ENCODE results near the gene ZNF697. TPM values are rescaled to one million over a fixed set of nuclear protein-coding genes. Genes with fewer than 3 reads are reported as not detected.

ZNF697 gene
- total RNA-seq, 1 experiment from 2014 or later, result not detected

DNA sequence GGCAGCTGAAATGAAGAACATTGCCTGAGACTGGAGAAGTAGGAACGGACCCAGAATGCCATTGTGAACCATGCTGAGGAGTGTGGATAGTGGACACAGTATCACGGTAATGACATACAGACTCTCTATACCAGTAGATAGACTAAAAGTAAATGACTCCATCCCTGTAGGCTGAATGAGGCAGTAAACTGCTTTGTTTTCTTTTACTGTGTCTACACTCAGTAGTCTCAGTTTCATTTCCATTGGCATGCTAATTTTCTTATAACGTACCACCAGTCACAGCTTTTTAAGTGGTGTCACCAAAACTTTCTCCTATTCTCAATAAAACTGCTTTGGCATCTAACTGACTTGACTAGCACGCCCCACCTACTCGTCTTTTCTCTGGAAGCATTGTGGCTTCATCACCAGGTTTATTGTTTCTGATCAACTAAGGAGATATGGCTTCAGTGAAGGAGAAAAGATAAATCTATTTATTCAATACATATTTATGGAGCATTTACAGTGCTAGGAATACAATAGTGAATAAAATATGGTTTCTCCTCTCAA lies 8.4 kb upstream of the ZNF697 start:
- Histone ChIP-seq H3K4me3 (ENCODE audit: low read length) (no peak overlapping the region), H3K9me2 (replicated peaks; ENCODE audit: insufficient read depth, low read length) (no peaks in the 10 kb centered on the region), H3K36me3 (ENCODE audit: insufficient read depth, low read length) (no peaks in the 10 kb centered on the region), H3K4me1 (ENCODE audit: low read length) (no peaks in the 10 kb centered on the region), H3K27me3 (ENCODE audit: low read length) (no peaks in the 10 kb centered on the region), H3K9me3 (ENCODE audit: low read length) (no peaks in the 10 kb centered on the region), H2AFZ (ENCODE audit: low read length) (no peak overlapping the region), H3K27ac (ENCODE audit: low read length) (no peak overlapping the region), H3K4me2 (ENCODE audit: low read depth, low read length, poor library complexity, severe bottlenecking) (no peak overlapping the region), H3K79me2 (ENCODE audit: low read length) (no peaks in the 10 kb centered on the region), H3K9ac (ENCODE audit: low read length) (no peak overlapping the region), H4K20me1 (ENCODE audit: insufficient read depth, low read depth, low read length) (no peaks in the 10 kb centered on the region)
- DNase-seq, result no peak

DNA sequence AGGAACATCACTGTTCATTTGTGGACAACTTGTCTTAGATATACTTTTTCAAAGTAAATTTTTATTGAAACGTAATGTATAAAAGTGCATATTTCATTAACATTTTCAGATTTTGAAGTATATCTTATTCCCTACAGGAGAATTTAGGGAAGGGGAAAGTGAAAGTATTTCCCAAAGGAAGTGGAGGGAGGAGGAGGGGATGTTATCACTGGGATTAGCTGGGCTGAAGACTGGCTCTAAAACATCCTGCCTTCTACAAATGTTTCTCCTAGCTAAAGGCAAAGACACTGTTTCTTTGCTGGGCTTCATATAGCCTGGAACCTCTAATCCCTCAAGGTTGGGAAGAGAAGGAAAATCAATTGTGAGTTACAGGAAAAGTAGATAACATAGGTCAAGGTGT lies 7.1 kb upstream of the ZNF697 start:
- Histone ChIP-seq H3K36me3 (ENCODE audit: insufficient read depth, low read length) (no peaks in the 10 kb centered on the region), H3K27ac (ENCODE audit: low read length) (no peak overlapping the region), H3K9ac (ENCODE audit: low read length) (no peak overlapping the region), H2AFZ (ENCODE audit: low read length) (no peak overlapping the region), H3K9me2 (replicated peaks; ENCODE audit: insufficient read depth, low read length) (no peaks in the 10 kb centered on the region), H3K4me3 (ENCODE audit: low read length) (no peak overlapping the region), H3K79me2 (ENCODE audit: low read length) (no peaks in the 10 kb centered on the region), H3K4me2 (ENCODE audit: low read depth, low read length, poor library complexity, severe bottlenecking) (no peak overlapping the region), H3K27me3 (ENCODE audit: low read length) (no peaks in the 10 kb centered on the region), H4K20me1 (ENCODE audit: insufficient read depth, low read depth, low read length) (no peaks in the 10 kb centered on the region), H3K4me1 (ENCODE audit: low read length) (no peaks in the 10 kb centered on the region), H3K9me3 (ENCODE audit: low read length) (no peaks in the 10 kb centered on the region)
- no peak for DNase-seq

DNA sequence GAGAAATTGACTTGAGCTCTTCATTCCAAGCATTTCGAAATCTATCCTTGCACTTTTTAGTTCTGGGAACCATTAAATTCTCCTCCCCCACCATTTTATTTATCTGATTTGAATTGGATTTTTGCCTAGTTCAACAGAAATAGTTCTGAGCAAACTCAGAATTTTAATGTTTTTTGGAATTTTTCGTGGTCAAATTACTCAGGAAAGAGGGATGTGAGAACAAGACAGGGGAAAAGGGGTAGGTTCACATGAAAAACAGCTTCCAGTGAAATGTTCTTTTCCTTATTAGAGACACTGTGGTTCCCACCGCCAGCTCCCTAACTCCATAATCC lies 5.7 kb upstream of the ZNF697 start:
- Histone ChIP-seq H3K4me1 (ENCODE audit: low read length) (no peaks in the 10 kb centered on the region), H3K27ac (ENCODE audit: low read length) (no peak overlapping the region), H3K9me2 (replicated peaks; ENCODE audit: insufficient read depth, low read length) (no peaks in the 10 kb centered on the region), H2AFZ (ENCODE audit: low read length) (no peak overlapping the region), H3K27me3 (ENCODE audit: low read length) (no peaks in the 10 kb centered on the region), H3K9me3 (ENCODE audit: low read length) (no peaks in the 10 kb centered on the region), H3K9ac (ENCODE audit: low read length) (no peak overlapping the region), H3K4me3 (ENCODE audit: low read length) (no peak overlapping the region), H3K79me2 (ENCODE audit: low read length) (no peaks in the 10 kb centered on the region), H3K4me2 (ENCODE audit: low read depth, low read length, poor library complexity, severe bottlenecking) (no peak overlapping the region), H4K20me1 (ENCODE audit: insufficient read depth, low read depth, low read length) (no peaks in the 10 kb centered on the region), H3K36me3 (ENCODE audit: insufficient read depth, low read length) (no peaks in the 10 kb centered on the region)
- no peak for DNase-seq

DNA sequence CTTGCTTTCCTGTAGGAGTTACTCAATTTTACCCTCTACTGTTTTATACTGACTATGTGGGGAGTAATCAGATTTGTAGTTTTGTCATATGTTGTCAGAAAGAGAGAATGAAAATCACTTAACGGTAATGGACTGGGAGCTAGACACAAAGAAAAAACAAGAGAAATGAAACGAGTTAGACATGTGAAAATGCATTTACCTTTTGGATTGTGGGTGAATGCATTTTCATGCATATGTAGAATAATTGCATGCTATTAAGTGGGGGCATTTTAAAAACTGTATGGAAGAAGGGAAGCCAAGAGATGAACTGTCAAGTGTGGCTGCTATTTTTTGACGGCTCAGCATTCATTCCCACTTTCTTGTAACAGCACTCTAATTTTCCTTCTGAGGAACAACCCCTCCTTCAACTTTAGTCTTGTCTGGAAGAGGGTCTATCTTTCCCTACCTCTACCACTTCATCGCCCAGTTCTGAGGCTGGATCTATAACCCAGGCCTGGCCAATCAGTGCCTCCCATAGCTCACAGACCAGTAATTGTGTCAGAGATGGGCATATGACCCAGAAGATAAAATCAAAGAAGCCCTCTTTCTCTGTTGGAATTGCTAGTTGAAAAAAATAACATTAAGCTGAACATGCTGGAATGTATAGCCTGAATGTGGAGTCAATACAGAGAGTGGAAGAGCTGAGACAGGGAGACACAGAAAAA lies 5.2 kb upstream of the ZNF697 start:
- H3K27me3 ChIP-seq (ENCODE audit: low read length), result no peaks in the 10 kb centered on the region
- DNase-seq, result no peak
- H3K27ac ChIP-seq (ENCODE audit: low read length), result no peak overlapping the region
- no peak overlapping the region for H3K9ac ChIP-seq (ENCODE audit: low read length)
- H3K79me2 ChIP-seq (ENCODE audit: low read length), result no peaks in the 10 kb centered on the region
- no peaks in the 10 kb centered on the region for H3K9me3 ChIP-seq (ENCODE audit: low read length)
- H3K9me2 ChIP-seq (replicated peaks; ENCODE audit: insufficient read depth, low read length), result no peaks in the 10 kb centered on the region
- H3K36me3 ChIP-seq (ENCODE audit: insufficient read depth, low read length), result no peaks in the 10 kb centered on the region
- no peaks in the 10 kb centered on the region for H3K4me1 ChIP-seq (ENCODE audit: low read length)
- no peak overlapping the region for H2AFZ ChIP-seq (ENCODE audit: low read length)
- no peak overlapping the region for H3K4me3 ChIP-seq (ENCODE audit: low read length)
- no peaks in the 10 kb centered on the region for H4K20me1 ChIP-seq (ENCODE audit: insufficient read depth, low read depth, low read length)
- H3K4me2 ChIP-seq (ENCODE audit: low read depth, low read length, poor library complexity, severe bottlenecking), result no peak overlapping the region

DNA sequence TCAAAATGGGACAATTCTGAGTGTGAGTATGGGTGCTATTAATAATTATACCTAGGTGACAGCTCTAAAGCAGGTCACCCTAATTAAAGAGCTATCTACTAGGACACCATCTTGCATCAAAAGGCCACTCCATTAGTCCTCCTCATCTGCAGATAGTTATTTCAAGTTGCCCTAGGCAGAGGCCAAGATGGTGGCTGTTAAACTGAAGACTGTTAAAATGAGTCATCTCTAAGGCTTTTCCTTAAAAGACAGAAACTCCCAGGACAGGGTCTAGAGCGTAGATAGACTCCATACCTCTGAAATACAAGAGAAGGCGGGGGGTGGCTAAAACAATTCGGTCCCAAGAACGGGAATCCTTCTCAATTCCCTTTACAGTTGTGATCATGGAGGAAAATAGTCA lies 4.5 kb upstream of the ZNF697 start:
- H3K9me3 ChIP-seq (ENCODE audit: low read length), result no peaks in the 10 kb centered on the region
- no peaks in the 10 kb centered on the region for H3K36me3 ChIP-seq (ENCODE audit: insufficient read depth, low read length)
- no peaks in the 10 kb centered on the region for H3K4me1 ChIP-seq (ENCODE audit: low read length)
- DNase-seq, result no peak
- no peaks in the 10 kb centered on the region for H3K27me3 ChIP-seq (ENCODE audit: low read length)
- H2AFZ ChIP-seq (ENCODE audit: low read length), result no peak overlapping the region
- no peak overlapping the region for H3K27ac ChIP-seq (ENCODE audit: low read length)
- no peak overlapping the region for H3K4me2 ChIP-seq (ENCODE audit: low read depth, low read length, poor library complexity, severe bottlenecking)
- H3K9ac ChIP-seq (ENCODE audit: low read length), result no peak overlapping the region
- no peaks in the 10 kb centered on the region for H3K9me2 ChIP-seq (replicated peaks; ENCODE audit: insufficient read depth, low read length)
- H4K20me1 ChIP-seq (ENCODE audit: insufficient read depth, low read depth, low read length), result no peaks in the 10 kb centered on the region
- no peak overlapping the region for H3K4me3 ChIP-seq (ENCODE audit: low read length)
- H3K79me2 ChIP-seq (ENCODE audit: low read length), result no peaks in the 10 kb centered on the region

DNA sequence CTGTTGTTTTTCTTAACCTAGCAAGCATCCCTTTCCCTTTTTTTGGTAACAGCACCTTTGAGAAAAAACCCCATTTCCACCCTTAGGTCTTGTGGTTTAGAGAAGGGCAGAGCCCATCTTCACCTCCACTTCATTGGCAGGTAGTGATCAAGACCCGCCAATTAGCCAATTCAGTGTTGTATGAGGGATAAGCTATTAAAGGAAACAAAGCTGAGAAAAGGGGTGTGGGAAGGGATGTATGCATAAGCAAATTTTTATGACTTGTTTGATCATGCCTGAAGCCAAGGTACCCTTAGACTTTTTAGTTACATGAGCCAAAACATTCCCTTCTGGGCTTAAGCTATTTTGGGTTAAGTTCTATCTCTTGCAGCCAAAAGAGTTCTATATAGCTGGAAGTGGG lies 3.6 kb upstream of the ZNF697 start:
- Histone ChIP-seq H4K20me1 (ENCODE audit: insufficient read depth, low read depth, low read length) (no peaks in the 10 kb centered on the region), H3K4me1 (ENCODE audit: low read length) (no peaks in the 10 kb centered on the region), H3K79me2 (ENCODE audit: low read length) (no peaks in the 10 kb centered on the region), H3K9me2 (replicated peaks; ENCODE audit: insufficient read depth, low read length) (no peaks in the 10 kb centered on the region), H3K27ac (ENCODE audit: low read length) (no peak overlapping the region), H3K9me3 (ENCODE audit: low read length) (no peaks in the 10 kb centered on the region), H3K9ac (ENCODE audit: low read length) (no peak overlapping the region), H3K4me2 (ENCODE audit: low read depth, low read length, poor library complexity, severe bottlenecking) (no peak overlapping the region), H3K27me3 (ENCODE audit: low read length) (no peaks in the 10 kb centered on the region), H2AFZ (ENCODE audit: low read length) (no peak overlapping the region), H3K36me3 (ENCODE audit: insufficient read depth, low read length) (no peaks in the 10 kb centered on the region), H3K4me3 (ENCODE audit: low read length) (no peak overlapping the region)
- DNase-seq, result no peak

DNA sequence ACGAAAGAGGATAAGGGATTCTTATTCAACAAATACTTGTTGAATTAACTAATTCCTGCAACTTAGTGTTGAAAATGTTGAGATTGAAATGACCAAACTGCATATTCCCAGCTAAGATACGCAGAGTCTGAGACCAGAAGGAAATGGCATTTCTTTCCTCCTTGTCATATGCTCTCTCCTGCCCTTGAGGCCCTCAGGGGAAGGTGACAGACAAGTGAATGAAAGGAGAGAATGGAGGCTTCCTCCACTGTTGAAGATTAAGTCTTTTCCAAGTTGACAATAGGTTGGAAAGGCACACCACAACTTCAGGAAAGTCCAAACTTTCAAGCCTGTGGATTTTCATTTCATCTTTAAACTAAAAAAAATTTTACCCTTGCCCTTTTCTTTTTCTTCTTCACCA lies 3.1 kb upstream of the ZNF697 start:
- Histone ChIP-seq H4K20me1 (ENCODE audit: insufficient read depth, low read depth, low read length) (no peaks in the 10 kb centered on the region), H3K27ac (ENCODE audit: low read length) (no peak overlapping the region), H3K4me2 (ENCODE audit: low read depth, low read length, poor library complexity, severe bottlenecking) (no peak overlapping the region), H3K79me2 (ENCODE audit: low read length) (no peaks in the 10 kb centered on the region), H3K9ac (ENCODE audit: low read length) (no peak overlapping the region), H3K4me1 (ENCODE audit: low read length) (no peaks in the 10 kb centered on the region), H3K36me3 (ENCODE audit: insufficient read depth, low read length) (no peaks in the 10 kb centered on the region), H3K9me2 (replicated peaks; ENCODE audit: insufficient read depth, low read length) (no peaks in the 10 kb centered on the region), H3K27me3 (ENCODE audit: low read length) (no peaks in the 10 kb centered on the region), H3K4me3 (ENCODE audit: low read length) (no peak overlapping the region), H3K9me3 (ENCODE audit: low read length) (no peaks in the 10 kb centered on the region), H2AFZ (ENCODE audit: low read length) (no peak overlapping the region)
- DNase-seq, result no peak

DNA sequence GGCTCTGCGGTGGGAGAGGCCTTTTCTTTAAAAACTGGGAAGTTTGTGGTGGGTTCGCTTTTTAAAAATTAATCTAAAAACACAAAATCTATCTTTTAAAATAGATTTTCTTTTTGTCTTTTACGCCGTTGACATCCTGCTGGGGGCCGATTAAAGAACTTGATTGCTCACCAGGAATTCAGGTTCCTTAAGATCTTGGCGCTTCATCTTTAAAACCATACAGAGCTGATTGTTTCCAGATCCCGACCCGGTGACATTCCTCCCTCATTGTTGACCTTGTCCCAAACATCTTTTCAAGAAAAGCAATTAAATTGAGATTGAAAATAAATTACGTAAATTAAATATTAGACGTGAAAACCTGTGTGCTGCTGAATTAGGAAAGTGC lies 546 bp upstream of the ZNF697 start:
- no peak overlapping the region for H2AFZ ChIP-seq (ENCODE audit: low read length)
- H3K4me2 ChIP-seq (ENCODE audit: low read depth, low read length, poor library complexity, severe bottlenecking), result no peak overlapping the region
- no peak overlapping the region for H3K27ac ChIP-seq (ENCODE audit: low read length)
- H3K79me2 ChIP-seq (ENCODE audit: low read length), result no peaks in the 10 kb centered on the region
- H3K4me1 ChIP-seq (ENCODE audit: low read length), result no peaks in the 10 kb centered on the region
- H3K9me3 ChIP-seq (ENCODE audit: low read length), result no peaks in the 10 kb centered on the region
- H3K27me3 ChIP-seq (ENCODE audit: low read length), result no peaks in the 10 kb centered on the region
- H3K9me2 ChIP-seq (replicated peaks; ENCODE audit: insufficient read depth, low read length), result no peaks in the 10 kb centered on the region
- no peaks in the 10 kb centered on the region for H4K20me1 ChIP-seq (ENCODE audit: insufficient read depth, low read depth, low read length)
- H3K36me3 ChIP-seq (ENCODE audit: insufficient read depth, low read length), result no peaks in the 10 kb centered on the region
- no peak overlapping the region for H3K9ac ChIP-seq (ENCODE audit: low read length)
- no peak overlapping the region for H3K4me3 ChIP-seq (ENCODE audit: low read length)
- no peak for DNase-seq

Data from Karpas-422 (cell line).